SH-SY5Y (cell line): Measurements from ENCODE around the gene LSAMP.

Source experiments
- GATA2 ChIP-seq: IDR thresholded peaks from 2 replicates; pipeline ENCODE4 v1.6.1; 2011; ENCODE audit warnings: mild to moderate bottlenecking, low read depth, low read length
- GATA3 ChIP-seq: IDR thresholded peaks from 2 replicates; pipeline ENCODE4 v1.6.1; 2011; ENCODE audit warnings: low read depth, mild to moderate bottlenecking, low read length, moderate library complexity

DNA sequence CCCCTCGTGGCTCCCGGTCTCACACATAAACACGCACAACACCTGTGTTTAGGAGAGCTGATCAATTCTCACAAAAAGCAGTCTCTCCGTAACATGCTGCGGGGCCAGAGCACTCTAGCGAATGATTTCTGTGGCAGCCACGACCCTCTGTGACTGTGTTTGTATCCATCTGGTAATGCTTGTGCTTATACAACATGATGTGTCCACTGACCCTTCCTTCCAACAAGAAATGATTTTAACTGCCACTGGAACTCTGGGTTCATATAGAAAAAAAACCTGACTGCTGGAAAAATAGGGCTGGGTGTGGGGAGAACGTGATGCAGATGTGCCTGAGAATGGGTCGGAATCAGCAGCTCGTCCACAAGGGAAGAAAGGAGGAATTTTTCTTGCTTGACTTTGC lies 411.8 kb downstream of the LSAMP start:
- no peak for TF ChIP-seq GATA2
- no peak for TF ChIP-seq GATA3
